Activated CD4-positive, CD25-positive, alpha-beta regulatory T cell treated with anti-CD3 and anti-CD28 coated beads, Interleukin-2, amount 50 U/mL, for 16 hours (primary cell): ENCODE data around the gene VTI1A.

ENCODE experiments used
- DNase-seq: peaks from one replicate; pipeline ENCODE4 v3.0.0-alpha.2; 2020; ENCODE audit warnings: low read depth, low spot score

Gene VTI1A

GRCh38 chr10:112679392-112679791 lies 232.4 kb downstream of the VTI1A start:
- DNase-seq: no peak

- no peak for DNase-seq
These were observed 233.6 kb downstream of the VTI1A start for GRCh38 chr10:112680586-112680985.

- no peak for DNase-seq
These were observed 240.6 kb downstream of the VTI1A start for GRCh38 chr10:112687647-112688046.

GRCh38 chr10:112689327-112690072 lies 242.5 kb downstream of the VTI1A start:
- DNase-seq: no peak

GRCh38 chr10:112695539-112695938 lies 248.5 kb downstream of the VTI1A start:
- DNase-seq: no peak

- DNase-seq: no peak
These were observed 249.6 kb downstream of the VTI1A start for GRCh38 chr10:112696592-112696991.

- DNase-seq: no peak
These were observed 251.3 kb downstream of the VTI1A start for GRCh38 chr10:112698133-112698817.

- no peak for DNase-seq
These were observed 251.8 kb downstream of the VTI1A start for GRCh38 chr10:112698818-112699164.

GRCh38 chr10:112700215-112700671 lies 253.2 kb downstream of the VTI1A start:
- no peak for DNase-seq

- DNase-seq: no peak
These were observed 254.3 kb downstream of the VTI1A start for GRCh38 chr10:112701211-112701877.

- no peak for DNase-seq
These were observed 254.9 kb downstream of the VTI1A start for GRCh38 chr10:112701878-112702255.

GRCh38 chr10:112706577-112706976 lies 259.6 kb downstream of the VTI1A start:
- DNase-seq: no peak

- DNase-seq: no peak
These were observed 261.4 kb downstream of the VTI1A start for GRCh38 chr10:112708461-112708860.

GRCh38 chr10:112710528-112710927 lies 263.5 kb downstream of the VTI1A start:
- no peak for DNase-seq

- no peak for DNase-seq
These were observed 264.4 kb downstream of the VTI1A start for GRCh38 chr10:112711366-112711765.

- no peak for DNase-seq
These were observed 265.5 kb downstream of the VTI1A start for GRCh38 chr10:112712536-112712935.

GRCh38 chr10:112713411-112713810 lies 266.4 kb downstream of the VTI1A start:
- no peak for DNase-seq

GRCh38 chr10:112715581-112715980 lies 268.6 kb downstream of the VTI1A start:
- no peak for DNase-seq

GRCh38 chr10:112716076-112716475 lies 269.1 kb downstream of the VTI1A start:
- DNase-seq: no peak

GRCh38 chr10:112716924-112717413 lies 270.0 kb downstream of the VTI1A start:
- DNase-seq: no peak

GRCh38 chr10:112720178-112720577 lies 273.2 kb downstream of the VTI1A start:
- no peak for DNase-seq

GRCh38 chr10:112721080-112721698 lies 274.2 kb downstream of the VTI1A start:
- DNase-seq: no peak
